NAMALWA (cell line): ENCODE data around the gene DEFB126.
"Not testable (repeated sequence)": the region's sequence is repeated elsewhere in the genome, so short reads cannot be mapped to it uniquely, and the experiment has no call there.

Experiments used
- DNase-seq: peaks from one replicate; pipeline ENCODE4 v3.0.0-alpha.2; 2015; ENCODE audit warnings: low spot score

The DEFB126 gene

GRCh38 chr20:142290-142689, at the start of gene DEFB126:
DEFB126 (plus strand) TSS chr20:142590; CDS start chr20:142629, 39 bp downstream.
- no peak for DNase-seq

- DNase-seq: no peak
Measured at GRCh38 chr20:93641-94040, 48.7 kb upstream of the DEFB126 start.

GRCh38 chr20:95215-95614, 47.2 kb upstream of the DEFB126 start:
- DNase-seq: no peak

GRCh38 chr20:97691-98090, 44.7 kb upstream of the DEFB126 start:
- DNase-seq: not testable (repeated sequence)

DNA sequence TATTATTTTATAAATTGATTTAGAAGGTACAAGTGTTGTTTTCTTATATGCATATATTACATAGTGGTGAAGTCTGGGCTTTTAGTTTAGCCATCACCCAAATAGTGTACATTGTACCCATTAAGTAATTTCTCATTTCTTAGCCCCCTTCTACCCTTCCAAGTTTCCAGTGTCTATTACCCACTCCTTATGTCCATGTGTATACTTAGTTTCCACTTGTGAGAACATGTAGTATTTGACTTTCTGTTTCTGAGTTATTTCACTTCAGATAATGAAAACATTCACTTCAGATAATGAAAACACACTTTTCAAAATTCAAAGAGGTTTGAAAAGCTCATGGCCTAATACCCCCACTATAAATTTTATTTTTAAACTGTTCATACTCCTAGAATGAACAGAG, 40.4 kb upstream of the DEFB126 start:
- DNase-seq: no peak

DNA sequence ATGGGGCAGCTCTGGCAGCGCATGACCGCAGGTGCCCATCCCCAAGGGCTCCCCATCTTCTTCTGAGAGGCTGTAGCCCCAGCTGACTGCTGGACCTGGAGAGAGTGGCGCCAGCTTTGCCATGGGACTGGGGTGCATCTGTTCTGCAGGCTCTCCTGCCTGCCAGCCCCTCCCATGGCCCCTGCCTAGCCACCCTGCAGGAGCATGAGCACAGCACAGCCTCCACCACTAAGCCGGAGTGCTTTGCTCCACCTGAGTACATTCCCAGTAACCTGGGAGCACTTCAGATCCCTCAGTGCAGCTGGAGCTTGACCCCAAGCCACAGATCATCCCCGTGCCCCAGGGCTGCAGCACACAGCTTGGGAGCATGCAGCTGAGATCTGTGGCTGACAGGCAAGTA, 38.9 kb upstream of the DEFB126 start:
- no peak for DNase-seq

DNA sequence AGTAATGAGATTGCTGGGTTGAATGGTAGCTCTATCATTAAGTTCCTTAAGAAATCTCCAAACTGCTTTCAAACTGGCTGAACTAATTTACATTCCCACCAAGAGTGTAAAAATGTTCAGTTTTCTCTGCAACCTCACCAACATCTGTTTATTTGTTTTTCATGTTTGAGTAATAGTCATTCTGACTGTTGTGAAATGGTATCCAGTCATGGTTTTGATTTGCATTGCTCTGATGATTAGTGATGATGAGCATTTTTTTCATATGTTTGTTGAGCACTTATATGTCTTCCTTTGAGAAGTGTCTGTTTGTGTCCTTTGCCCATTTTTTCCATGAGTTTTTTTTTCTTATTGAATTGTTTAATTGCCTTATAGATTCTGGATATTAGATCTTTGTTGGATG, 30.0 kb upstream of the DEFB126 start:
- DNase-seq: no peak

DNA sequence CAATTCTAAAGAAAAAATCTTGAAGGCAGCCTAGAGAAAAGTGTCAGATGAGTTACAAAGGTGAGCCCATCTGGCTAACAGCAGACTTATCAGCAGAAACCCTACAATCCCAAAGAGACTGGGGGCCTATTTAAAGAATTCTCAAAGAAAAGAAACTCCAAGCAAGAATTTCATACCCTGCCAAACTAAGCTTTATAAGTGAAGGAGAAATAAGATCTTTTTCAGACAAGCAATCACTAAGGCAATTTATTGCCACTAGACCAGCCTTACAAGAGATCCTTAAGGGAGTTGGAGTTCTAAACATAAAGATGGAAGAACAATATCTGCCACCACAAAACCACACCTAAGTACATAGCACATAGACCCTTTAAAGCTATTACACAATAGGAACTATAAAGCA, 24.9 kb upstream of the DEFB126 start:
- no peak for DNase-seq

DNA sequence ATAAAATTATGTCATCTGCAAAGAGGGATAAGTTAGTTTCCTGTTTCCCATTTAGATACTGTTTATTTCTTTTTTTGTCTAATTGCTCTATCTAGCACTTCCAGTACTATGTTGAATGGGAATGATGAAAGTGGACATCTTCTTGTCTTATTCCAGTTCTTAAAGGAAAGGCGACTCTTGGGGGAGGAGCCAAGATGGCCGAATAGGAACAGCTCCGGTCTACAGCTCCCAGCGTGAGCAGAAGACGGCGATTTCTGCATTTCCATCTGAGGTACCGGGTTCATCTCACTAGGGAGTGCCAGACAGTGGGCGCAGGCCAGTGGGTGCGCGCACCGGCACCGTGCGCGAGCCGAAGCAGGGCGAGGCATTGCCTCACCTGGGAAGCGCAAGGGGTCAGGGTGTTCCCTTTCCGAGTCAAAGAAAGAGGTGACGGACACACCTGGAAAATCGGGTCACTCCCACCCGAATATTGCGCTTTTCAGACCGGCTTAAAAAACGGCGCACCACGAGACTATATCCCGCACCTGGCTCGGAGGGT, 12.5 kb upstream of the DEFB126 start:
- not testable (repeated sequence) for DNase-seq

DNA sequence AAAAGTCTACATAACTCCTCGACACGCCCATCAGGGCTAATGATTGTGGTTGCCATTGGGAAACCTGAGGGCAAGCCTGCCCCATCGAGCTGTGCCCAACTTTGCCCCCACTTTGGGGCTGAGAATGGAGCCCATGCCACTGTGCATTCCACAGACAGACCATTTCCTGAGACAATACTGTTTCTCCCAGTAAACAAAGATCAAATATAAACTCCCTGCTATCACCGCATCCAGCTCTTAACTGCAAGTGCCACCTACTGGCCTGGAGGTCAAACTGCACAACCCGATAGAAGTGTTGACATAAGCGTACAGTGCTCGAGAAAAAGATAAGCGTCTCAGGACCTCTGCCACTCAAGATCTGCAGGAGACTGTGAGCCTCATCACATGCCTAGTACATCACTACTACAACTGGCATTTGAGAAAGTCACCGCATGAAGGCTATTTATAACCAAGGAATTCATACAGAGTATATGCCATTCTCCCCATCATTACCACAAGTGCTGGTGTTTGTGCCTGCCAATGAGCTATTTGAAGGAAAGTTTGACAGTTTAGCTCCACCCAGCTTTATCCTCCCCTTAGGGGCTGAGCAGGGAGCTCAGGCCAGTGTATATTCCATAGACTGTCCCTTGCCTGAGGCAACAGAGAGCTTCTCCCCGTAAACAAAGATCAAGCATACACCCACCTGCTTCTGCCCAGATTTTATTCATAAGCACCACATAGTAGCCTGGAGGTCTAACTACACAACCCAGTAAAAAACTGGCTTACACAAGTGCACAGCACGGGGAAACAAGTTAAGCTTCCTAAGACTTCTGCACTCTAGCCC, 4.5 kb upstream of the DEFB126 start:
- peak; percentile 75 for DNase-seq

- no peak for DNase-seq
Measured at GRCh38 chr20:145877-146276, 3.5 kb downstream of the DEFB126 start.

DNA sequence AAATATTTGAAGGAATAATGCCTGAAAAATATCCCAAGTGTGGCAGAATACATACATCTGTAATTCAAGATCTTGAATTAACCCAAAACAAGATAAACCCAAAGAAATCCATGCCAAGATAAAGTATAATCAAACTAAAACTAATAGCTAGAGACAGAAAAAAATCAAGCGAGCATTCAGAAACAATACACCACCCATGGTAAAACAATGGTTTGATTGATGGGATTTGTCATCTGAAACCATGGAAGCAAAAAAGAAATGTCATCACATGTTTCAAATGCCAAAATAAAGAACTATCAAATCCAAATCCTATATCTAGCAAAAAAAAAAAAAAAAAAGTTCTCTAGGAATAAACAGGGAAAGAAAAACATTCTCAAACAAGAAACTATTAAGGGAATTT, 9.7 kb downstream of the DEFB126 start:
- DNase-seq: no peak

GRCh38 chr20:157154-157553, 14.8 kb downstream of the DEFB126 start, which contains the start of gene DEFB127:
DEFB127 (plus strand) TSS chr20:157454; CDS start chr20:157545, 91 bp downstream.
- no peak for DNase-seq

DNA sequence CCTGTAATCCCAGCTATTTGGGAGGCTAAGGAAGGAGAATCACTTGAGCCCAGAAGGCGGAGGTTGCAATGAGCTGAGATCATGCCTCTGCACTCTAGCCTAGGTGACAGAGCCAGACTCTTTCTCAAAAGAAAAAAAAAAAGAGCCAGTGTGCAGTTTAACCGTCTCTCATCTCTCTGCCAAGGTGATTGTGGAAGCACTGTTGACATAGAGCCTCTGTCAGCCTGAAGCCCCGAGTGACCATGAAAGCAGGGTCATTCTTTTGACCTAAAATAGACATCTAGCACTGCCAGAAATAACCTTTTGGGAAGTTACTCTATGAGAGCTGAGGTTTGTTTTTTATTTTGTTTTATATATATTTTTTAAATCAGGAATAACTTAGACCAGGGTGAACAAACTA, 22.2 kb downstream of the DEFB126 start:
- DNase-seq: no peak

- no peak for DNase-seq
Measured at GRCh38 chr20:168876-169275, 26.5 kb downstream of the DEFB126 start.

DNA sequence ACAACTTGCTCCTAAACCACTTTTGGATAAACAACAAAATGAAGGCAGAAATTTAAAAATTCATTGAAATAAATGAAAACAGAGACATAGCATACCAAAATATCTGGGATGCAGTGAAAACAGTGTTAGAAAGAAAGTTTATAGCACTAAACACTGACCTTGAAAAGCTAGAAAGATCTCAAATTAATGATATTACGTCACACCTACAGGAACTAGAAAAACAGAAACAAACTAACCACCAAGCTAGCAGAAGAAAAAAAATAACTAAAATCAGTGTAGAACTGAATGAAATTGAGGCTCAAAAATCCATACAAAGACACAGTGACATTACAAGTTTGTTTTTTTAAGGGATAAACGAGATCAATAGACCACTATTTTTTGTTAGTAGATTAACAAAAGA, 41.9 kb downstream of the DEFB126 start:
- no peak for DNase-seq

DNA sequence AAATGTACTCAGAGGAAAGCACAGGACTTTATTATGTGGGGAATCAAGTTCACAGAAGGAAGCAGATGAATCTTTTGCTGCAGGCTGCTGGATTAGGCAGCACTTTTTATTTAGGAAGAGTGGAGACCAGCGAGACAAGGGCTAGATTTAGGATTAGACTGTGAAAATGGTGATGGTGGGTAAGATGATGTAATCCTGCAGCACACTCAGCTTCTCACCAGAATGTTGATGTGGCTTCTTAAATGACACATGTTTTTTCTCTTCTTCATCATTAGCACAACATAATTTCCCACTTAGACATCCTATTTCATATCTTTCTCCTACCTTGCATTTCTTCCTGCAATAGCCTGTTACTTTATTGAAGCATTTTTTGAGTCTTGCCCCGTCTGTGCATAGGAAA, 45.3 kb downstream of the DEFB126 start:
- no peak for DNase-seq

- DNase-seq: no peak
Measured at GRCh38 chr20:189611-190010, 47.2 kb downstream of the DEFB126 start, which contains the start of gene DEFB128. DEFB128 (minus strand) TSS chr20:189711; CDS start chr20:189623, 88 bp downstream.
